GM19023 (cell line): ENCODE data around the gene EFEMP2.
A peak's percentile ranks its signal among the peaks of the same experiment; 100 is the strongest.
"Not testable (repeated sequence)": the region's sequence is repeated elsewhere in the genome, so short reads cannot be mapped to it uniquely, and the experiment has no call there.

Experiments
- ATAC-seq: cut with Tn5 transposase; IDR thresholded peaks from one replicate; pipeline ENCODE4 v1.9.1; 2021; ENCODE audit warnings: mild to moderate bottlenecking, moderate library complexity; ENCODE audit not compliant: unreplicated experiment

The EFEMP2 gene

GRCh38 chr11:65833297-65834030 is 39.1 kb downstream of the EFEMP2 start, which contains the start of gene SNX32:
TSS of gene SNX32 (plus strand) at chr11:65833963. CDS start at chr11:65834066, 103 bp downstream.
- ATAC-seq = peak; percentile 93

- not testable (repeated sequence) for ATAC-seq
Observed at GRCh38 chr11:65832231-65832630, 40.4 kb downstream of the EFEMP2 start.

DNA sequence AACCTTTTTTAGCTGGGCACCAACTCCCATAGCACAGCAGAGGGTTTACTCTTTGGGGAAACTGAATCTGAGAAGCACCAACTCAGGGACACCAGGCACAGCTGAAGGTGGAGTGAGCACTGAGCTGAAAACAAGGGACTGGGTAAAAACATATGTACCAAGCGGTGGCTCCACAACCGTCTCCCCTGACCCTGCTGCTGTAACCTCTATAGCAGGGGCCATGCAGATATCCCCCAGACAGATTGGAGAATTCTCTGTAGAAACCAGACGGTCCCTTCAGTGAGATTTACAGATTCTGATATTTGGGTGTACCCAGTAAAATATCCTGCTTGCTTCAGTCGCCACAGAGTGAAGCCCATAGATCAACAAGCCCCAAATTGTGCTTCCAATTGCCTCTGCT is 43.1 kb downstream of the EFEMP2 start:
- no peak for ATAC-seq

- ATAC-seq = no peak
Observed at GRCh38 chr11:65826984-65827735, 45.4 kb downstream of the EFEMP2 start.

DNA sequence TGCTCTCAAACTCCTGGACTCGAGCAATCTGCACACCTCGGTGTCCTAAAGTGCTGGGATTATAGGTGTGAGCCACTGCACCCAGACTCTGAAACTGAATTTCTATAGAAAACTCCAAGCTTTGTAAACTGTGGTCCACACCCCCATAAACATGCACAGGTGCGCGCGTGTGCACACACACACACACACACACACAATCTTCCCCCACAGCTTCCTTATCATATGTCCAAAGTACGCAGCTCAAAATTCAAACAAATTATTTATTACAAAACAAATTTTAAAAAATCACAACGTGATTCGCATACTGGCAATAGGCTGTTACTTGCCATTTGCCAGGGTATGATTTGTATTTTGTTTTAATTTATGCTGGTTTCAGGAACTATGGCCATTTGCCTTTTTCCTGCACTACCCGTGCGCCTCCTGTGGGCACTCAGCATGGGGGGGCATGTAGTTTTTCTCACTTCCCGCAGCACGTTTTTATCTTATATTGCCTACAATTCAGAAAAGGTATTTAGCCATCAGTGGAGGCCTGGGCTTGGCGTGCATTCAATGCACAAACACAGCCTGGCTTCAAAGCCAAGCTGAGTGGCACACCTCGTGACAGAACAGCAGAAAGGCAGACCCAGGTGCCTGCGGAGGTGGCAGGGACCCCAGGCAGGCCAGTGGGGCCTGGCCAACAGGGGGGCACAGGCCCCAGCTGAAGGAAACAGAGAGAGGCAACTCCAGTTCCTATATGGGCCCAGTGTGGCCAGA is 49.6 kb downstream of the EFEMP2 start:
- ATAC-seq = no peak

DNA sequence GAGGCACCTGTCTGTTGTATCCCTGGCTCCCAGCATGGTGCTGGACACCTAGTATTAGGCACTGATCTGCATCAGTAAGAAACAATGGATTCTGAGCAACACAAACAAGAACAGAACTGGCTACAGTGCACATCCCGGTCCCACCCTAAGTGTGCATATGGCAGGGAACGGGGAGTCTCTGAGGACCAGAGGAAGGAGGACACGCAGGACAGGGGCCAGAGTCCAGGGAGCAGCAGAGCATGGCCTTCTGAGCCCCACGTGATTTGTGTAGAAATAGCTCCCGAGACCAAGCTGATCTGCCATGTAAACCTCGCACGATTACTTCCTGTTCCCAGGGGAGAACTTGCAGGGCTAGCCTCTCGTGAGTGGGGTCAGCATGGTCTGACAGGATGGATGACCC is 51.5 kb downstream of the EFEMP2 start:
- no peak for ATAC-seq

DNA sequence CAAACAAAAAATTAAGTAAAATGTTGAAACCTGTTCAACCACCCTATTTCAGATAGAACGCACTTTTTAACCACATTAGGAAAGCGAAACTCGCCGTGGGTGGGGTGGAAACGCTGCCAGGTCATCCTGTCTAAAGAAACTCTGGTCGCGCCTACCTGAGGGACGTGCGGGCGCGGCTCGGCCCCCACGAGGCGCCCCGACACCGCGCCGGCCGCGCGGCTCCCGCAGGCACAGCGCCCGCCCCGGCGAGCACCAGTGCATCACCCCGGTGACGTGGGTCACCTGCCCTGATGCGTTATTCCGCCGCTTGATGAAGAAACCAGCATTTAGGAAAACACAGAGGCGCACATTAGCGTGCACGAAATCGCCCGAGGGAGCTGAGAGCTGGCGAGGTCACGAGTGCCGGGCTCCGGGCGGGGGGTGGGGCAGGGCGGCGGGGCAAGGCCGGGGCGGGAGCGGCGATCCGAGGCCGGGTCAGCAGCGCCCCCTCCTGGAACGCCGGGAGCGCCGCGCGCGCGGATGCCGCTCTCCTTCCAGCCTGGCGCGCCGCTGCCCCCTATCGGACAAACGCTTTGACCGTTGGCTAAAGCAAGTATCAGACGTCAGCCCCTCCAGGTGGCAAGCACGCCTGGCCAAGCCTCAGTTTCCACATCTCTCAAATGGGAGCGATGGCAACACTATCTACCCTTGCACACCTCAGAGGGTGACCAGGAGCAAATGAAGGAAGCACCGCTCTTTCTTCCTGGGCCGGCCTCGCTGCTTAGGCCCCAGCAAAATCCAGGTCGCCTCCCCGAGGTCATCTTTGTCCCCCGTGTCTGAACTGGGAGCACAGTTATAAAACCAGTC is 54.5 kb downstream of the EFEMP2 start:
- ATAC-seq = no peak

DNA sequence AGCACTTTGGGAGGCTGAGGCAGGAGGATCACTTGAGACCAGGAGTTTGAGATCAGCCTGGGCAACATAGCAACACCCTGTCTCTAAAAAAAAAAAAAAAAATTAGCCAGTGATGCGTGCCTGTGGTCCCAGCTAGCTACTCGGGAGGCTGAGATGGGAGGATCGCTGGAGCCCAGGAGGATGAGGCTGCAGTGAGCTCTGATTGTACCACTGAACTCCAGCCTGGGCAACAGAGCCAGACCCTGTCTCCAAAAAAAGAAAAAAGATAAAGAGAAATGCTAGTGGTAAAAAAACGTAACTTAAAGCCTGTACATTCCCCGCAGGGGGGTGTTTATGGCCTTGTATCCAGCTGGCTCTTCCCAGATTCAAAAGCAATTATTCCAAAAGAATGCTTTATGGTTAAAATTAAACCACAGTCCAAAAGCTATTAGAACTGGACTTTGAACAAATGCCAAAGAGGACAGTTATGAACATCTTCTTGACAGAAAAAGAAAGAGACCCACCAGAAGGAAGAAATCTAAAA is 55.2 kb downstream of the EFEMP2 start:
- no peak for ATAC-seq

GRCh38 chr11:65816696-65817095 is 55.9 kb downstream of the EFEMP2 start:
- ATAC-seq = no peak
